M059J (cell line): Measurements from ENCODE around the gene GALNT18. TPM values are rescaled to one million over a fixed set of nuclear protein-coding genes. Genes with fewer than 3 reads are reported as not detected.
A peak's percentile ranks its signal among the peaks of the same experiment; 100 is the strongest.

Source experiments
- DNase-seq: peaks from one replicate; pipeline ENCODE4 v3.0.0-alpha.2; 2012; ENCODE audit warnings: low read depth
- total RNA-seq: library from RNA; depleted of rRNA; stranded (reverse); fragments of >200 nt; shearing (Covaris generic); gene quantifications from 2 replicates; pipeline ENCODE4 v1.2.3, GENCODE V29; 2014

The GALNT18 gene
- total RNA-seq, 1 experiment from 2014 or later, result 0.64 TPM

DNA sequence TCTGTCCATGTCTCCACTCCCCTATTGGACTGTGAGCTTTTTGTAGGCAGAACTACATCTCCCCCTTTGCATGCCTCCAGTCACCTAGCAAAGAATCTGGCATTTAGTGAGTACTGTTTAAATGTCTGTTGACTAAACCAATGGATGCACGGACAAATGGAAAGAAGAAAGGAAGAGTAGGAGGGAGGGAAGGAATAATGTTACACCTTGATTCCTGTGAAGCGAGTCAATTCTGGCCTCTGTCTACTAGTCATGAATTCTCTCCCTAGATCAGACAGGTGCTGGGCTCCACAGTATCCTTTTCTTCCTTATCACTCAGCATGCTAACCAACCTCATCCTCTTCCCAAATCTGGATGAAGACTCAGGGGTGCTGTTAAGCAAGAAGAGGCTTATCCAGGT lies 33.6 kb downstream of the GALNT18 start:
- no peak for DNase-seq

DNA sequence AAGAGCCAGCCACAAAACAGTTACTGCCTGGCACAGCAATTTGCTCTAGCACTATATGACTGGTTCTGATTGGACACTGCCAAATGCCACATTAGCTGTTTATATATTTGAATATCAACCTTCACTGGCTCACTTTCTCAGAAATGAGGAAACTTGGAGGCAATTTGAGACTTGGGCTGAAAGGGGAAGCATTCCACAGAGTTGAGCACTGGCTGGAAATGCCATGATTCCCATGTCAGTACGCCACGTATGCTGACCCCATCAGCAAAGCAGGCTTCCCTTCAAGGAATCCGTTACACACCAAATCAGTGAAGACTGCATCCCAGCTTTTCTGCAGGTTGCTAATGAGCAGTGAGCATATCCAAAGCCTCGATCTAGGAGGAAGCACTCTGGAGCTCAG lies 34.7 kb downstream of the GALNT18 start:
- DNase-seq, result no peak

DNA sequence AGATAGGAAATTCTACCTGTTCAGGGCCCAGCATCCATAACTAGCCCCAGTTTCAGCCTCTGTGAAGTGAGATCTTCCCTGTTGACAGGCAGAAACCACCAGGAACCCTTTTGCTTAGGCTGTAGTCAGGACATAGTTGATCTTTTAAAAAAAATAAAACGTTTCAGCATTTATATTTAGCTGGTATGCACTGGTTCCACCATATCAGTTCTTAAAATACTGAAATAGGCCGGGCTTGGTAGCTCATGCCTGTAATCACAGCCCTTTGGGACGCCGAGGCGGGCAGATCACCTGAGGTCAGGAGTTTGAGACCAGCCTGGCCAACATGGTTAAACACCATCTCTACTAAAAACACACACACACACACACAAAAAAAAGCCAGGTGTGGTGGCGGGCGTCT lies 35.3 kb downstream of the GALNT18 start:
- DNase-seq, result no peak

DNA sequence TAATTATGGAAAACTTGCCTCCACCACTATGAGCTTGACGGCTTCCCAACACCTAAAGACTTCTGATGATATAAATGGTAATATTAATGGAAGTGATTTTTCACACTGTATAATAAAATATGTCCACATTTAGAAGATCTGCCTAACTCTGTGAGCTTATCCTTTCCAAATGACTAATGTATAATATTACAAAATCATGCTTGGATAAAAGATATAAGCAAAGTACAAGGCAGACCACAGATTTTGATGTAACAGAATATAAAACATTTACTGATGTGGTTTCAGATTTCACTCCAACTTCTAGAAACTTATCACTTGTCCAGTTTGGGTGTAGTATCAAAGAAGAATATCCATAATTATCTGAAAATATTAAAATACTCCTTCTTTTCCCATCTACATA lies 36.9 kb downstream of the GALNT18 start:
- no peak for DNase-seq

DNA sequence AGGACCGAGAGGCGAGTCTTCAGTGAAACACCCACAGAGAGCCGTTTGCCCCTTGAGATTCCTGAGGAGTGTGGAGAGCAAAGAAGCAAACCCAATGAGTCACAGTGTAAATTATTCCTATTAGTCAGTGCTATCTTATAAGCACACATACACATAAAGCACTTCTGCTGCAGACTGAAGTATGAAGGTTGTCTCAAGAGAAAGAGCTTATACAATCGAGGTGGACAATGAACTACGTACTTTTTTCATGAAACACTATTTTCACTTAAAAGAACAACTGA lies 37.3 kb downstream of the GALNT18 start:
- DNase-seq, result peak; percentile 59

DNA sequence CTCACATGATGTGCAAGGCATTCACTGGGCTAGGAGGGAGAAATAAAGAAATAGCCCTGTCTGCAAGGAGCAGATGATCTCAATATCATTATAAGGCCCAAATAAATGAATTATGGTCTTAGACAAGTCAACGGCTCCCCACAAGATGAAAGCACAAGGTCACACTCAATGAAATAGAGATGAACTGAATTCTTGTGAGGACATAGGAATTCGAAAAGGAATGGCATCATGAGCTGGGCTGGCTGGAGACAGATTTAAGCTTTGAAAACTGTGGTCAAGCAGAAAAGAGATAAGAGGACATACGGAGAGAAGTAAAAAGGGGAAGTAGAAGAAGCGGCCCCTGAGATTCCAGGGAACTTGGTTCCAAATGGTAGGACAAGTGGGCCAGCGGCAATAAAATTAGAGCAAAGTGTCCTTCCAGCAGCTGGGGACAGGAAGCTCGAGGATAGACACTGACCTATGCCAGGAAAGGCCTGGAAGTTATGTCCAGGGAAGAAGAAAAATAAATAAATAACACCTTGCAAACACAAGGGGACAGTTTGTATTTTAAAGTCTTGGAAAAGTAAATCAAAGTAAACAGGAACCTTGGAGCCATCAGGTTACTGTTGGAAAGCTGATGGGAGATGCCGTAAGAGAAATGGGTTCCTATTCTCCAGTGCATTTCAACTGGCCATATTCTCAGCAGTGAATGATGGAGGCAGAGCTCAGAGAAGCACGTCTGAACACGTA lies 37.8 kb downstream of the GALNT18 start:
- no peak for DNase-seq

DNA sequence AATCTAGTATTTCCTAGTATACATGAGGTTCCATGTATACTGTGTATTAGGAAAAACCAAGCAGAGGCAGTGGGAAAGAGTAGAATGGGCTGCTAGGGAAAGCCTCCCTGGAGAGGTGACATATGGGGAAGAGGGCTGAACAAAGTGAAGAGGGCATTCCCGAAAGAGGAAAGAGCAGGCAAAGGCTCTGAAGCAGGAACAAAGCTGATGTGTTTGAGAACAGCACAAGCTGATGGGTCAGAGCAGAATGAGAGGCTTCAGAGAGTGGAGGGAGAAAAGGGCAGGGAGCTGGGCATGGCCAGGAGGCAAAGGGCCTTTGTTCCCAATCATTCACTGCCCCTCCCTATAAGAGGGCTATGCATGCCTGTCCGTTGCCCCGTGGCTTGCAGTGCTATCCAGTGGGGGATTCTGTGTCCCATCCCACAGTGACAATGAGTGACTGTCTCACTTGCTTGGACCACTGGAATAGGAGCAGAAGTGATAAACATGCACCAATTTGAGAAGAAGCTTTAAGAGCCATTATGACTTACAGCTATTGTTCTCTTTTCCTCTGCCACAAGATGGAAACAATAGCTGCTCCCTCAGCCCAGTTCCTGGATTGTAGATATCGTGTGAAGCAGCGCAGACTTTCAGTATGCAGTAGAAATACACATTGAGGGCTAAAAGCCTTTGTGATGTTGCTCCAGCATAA lies 39.6 kb downstream of the GALNT18 start:
- no peak for DNase-seq

DNA sequence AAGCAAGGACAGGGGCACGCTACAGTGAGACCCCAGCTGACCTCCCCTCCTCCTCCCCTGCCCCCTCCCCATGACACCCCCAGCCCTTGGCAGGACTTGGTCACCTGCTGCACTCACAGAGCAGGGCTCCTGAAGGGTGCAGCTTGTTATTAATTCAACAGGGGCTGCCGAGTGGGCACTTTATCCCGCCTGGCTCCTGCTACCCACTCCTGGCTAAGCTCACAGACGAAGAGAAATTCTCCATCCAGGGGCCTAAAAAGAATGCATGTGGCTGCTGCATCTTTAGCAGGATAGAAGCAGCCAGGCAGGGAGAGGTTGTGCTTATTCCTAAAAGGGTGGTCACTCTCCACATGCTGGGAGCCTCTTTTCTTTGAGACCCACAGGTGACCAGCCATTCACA lies 40.3 kb downstream of the GALNT18 start:
- DNase-seq, result no peak

DNA sequence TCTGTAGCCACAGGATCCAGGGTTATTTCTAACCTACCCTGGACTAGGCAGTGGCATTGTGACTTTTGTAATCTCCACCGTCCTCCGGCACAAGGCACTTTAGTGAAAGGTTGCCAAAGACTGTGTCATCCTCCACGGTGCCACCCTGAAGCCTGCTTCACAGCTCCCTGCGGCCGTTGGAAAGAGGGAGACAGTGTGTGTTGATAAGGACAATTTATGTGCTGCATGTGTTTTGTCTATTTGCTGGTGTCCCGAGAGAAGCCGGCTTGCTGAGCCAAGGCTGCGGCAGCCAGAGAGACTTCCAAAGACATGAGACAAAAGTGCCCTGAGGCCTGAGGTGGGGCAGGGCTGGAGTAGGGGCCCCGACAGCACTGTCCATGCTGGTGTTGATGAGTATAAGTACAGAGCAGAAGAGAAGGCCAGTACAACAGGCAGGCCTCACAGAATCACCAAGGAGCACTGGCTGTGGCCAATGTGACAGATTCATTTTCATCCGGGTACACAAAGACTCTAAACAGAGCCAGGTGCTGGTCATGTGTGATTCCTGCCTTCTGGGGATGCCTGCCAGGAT lies 40.9 kb downstream of the GALNT18 start:
- no peak for DNase-seq

DNA sequence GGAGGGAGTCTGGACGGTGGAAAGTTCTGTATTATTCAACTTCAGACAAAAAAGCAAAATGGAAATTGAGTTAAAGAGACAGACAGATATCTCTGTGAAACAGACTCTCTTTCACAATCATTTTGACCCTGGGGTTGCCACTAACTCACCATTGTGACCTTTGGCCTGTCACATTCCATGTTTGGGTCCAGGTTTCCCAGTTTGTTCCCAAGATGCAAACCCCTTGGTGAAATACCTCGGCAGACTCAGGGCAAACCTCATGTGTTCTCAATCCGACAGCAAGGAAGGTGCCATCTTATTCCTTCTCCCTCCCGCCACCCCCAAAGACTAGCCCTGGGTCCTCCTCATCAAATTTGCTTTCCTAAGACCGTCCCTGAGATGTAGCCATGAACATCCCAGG lies 41.8 kb downstream of the GALNT18 start:
- DNase-seq, result no peak

DNA sequence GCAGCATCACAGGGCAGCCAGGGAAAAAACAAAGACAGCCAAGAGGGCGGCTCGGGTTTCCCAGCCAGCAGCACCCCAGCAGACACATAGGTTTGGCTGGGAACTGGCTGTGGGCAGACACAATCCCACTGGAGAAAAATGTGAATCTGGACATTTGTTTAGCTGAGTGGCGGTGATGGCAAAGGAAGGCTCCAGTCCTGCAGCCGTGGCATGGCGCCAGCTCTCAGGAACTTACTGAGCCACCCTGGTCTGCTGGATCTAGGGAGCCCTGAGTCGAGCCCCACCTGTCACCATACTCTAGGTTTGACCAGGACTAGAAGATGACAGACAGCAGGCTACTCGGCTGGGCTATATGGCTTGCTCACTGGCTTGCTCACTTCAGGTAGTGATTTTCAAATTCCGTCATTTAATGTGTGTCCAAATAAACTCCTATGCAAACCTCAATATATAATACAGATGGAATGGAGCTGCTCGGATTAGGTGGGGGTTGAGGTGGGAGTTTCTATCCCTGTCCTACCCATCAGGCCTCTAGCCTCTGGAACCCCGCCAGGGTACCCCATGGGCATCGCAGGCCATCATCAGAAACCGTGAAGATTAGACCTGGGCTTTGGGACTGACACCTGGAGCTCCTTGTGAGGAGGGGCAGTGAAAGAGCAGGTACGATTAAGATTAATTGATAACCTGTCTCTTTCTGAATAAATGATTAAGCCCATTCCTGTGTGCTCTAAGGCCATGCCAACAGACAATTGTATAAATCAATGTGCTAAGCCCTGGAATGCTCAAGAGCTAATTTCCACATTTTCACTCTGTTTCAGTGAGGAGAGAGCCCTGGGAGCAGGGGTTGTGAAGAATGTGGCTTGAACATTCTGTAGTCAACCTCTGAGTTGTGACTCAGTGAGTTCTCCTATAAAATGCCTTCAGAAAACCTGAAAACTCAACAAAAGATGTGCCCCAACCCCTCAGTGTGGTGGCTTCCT lies 42.5 kb downstream of the GALNT18 start:
- DNase-seq, result no peak

DNA sequence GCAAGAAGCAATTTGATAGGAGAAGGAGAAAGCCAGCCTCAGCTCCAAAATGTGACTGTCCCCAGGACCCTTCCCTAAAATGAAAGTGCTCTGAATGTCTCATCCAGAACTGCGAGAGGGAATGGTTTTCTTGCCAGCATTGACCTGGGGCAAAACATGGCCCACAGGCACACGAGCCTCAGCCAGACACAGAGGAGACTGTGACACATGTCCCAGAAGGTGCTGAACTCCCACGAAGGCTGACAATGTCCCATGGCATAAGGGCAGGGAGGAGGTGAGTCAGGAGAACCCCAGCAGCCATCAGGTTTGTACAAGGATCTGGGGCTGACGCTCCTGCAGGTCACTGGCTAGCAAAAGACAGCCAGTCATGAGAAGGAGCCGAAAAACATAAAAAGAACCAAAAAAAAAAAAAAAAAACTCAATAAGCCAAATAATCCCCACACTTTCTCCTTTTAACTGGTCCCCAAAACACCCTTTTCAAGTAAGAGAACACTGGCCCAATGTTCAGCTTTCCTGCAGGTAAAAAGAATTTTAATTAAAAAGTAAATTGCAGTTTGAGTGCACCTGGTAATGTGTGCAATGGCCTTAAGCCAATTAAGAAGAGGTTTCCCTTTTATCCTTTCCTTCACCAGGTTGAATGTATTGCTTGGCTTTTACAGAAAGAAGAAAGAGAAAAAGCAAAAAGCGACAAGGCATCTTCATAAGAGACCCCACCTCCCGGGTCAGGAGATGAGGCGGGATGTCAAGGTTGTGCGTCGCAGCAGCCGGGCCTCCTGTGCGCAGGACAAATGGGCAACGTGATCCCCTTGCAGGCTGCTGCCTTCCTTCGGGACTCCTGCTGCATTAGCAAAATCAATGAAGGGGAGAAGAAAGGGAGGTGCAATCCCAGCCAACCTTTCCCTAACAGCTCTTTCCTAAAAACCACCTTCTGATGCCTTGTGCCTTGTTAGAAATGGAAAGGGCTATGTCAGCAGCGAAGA lies 43.6 kb downstream of the GALNT18 start:
- DNase-seq, result peak; percentile 15

DNA sequence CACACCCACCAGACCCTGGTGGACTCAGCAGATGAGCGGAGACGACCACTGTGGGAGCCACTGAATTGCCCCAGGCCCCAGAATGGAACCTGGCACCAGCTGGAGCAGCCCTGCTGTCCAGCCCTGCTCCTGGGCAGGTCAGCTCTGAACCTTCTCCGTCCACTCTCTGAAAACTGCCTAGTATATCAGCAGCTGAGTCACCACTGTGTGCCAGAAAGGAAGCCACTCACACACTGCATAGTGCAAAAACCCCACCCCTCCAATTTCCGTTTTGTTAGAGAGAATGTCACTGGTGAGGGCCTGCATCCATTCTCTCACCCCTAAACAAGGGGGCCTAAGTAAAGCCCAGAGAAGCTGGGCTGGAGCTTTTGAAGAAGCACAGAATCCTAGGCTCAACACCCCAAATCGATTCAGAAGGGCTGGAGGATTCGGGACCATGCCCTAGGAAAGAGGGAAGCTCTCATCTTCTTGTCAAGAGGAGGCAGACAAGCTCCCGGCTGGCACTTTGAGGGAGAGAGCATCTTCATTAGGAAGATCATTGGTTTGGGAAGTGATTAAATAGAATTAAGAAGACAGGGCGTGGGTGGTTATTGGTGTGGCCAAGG lies 44.5 kb downstream of the GALNT18 start:
- peak; percentile 42 for DNase-seq

DNA sequence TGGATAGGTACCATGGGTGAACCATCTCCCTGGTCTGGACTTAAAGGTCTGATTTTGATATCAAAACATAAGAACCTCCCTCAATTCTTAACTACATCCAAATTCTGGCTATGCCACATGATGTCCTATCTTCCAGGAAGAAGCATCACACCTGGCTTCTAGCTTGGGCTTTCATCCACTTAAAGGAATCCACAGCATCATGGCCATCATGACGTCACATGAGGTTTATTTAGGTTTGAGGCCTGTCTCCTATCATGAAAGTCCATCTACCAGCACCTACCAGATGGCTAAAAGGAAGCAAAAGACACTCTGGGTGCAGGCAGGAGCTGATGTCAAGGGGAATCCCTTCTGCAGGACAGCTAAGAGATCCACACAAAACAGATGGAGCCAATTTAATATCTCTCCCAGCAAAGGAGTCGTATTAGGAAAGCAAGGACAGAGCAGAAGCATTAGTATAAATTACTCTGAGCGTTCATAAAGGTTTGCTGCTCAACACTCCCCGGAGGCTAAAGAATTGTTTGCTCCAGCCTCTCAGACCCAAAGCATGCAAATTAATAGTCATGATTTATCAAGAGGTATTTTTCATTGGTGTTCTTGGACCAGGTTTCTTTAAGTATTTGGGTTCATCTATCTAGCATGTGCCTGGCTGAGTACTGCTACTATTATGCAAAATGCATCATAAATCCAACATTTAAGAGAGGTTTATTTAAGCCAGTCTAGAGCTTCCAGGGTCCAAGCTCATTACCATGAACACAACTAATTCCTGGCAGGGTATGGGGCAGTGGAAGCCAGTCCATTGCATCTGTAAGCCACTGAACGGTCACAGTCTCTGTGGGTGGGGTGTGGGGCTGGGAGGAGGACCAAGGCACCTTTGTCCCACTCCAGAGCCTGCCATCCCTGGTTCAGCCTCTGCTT lies 47.2 kb downstream of the GALNT18 start:
- no peak for DNase-seq

DNA sequence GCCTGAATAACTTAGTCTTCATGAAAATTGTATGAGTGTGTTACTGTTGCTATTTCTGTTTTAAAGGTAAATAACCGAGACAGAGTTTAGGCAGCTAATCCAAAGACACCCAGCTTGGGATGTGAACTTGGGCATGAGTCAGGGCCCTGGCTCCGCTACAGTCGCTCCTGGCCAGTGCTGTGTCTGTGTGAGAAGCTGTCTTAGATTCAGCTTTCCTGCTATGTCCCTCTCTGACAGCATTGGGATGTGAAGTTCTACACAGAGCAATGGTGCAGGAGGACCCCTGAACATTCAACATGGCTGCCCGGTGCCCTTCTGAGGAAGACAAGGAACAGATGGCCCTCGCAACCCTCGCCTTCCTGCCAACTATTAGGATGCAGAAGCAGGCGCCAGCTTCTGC lies 49.4 kb downstream of the GALNT18 start:
- no peak for DNase-seq

DNA sequence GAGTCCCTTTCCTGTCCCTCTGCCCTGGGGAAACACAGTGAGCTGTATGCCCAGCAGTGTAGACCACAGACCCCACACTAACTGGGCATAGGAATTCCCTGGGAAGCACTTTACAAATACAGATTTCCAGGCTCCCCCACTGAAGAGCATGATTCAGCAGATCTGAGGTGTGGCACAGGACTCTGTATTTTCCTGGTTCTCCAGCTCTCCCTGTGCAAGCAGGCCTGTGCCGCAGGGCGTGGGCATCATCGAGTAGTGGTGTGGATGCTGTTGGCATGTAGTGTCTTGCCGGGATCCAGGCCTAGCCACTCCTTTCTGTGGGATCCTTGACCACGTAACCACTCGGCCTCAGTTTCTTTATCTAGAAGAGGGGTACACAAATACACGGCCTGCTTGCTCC lies 49.9 kb downstream of the GALNT18 start:
- no peak for DNase-seq

DNA sequence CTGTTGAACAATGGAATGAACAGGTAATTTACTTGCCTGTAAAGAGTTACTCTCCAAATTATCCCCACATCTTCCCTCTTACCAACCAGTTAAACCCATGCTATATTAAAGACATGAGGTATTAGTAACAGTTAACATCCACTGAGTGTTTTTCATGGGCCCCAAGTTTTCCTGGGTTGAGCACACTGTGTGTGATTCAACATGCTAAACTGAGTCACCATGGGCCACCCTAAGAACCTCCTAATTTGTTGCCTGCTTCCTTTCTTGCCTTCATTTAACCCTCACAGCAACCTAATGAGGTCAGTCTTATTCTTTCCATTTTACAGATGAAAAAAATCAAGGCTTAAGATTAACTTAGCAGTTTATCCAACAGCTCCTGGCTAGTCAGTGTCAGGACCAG lies 51.0 kb downstream of the GALNT18 start:
- no peak for DNase-seq

DNA sequence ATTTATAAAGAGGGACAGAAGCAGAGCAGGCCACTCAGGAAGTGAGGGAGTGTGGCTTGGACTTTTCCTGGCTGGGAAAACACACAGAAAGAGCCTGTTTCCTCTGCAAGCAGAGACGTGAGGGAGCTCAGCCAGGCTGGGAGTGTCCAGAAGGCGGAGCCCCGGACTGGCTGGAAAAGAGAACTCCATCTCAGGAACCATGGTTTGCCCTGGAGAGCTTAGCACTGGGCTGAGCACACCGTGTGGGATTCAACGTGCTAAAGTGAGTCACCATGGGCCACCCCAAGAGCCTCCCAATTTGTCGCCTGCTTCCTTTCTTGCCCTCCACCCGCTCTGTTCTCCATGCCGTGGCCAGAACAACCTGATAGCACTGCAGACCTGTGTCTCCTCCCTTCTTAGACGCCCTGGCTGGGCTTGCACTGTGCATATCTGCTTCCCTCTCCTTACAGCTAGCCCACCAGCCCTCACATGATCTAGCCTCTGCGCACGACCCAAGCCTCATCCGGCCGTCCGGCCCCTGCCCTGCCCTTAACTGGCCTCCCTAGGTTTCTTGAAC lies 51.8 kb downstream of the GALNT18 start:
- peak; percentile 34 for DNase-seq

DNA sequence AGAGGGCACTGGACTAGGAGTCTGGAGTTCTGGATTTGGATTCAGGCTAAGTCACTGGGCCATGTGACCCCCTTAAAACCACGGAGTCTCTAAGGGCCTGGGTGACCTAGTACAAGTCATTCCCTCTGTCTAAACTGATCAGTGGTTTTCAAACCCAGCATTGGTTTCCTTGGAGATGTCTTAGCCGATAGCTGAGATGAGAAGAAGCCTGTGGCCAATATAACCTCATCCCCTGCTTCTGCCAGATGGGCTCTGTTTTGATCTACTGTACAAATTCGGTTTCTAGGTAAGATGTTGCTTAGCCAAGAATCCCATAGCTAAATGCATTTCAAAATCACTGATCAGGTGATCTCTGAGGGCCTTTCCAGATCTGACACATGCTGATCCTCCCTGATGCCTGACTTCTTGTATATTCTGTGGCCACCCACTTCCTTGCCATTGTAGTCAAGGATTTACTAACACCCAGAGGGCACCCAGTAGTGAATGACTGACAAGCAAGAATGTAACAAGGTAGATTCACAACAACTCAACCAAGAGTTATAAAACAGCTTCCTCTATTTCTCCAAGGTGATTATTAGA lies 53.1 kb downstream of the GALNT18 start:
- no peak for DNase-seq
